Limb (tissue), 2 donors: Measurements from ENCODE around the gene LBH.

Experiments used
- DNase-seq, 2 donors: peaks; one replicate each; pipeline ENCODE4 v3.0.0-alpha.2; 2016; ENCODE audit errors: extremely low spot score in 2 of 2

Gene LBH

GRCh38 chr2:30273574-30273929, 42.2 kb downstream of the LBH start:
- DNase-seq, result no peak

- DNase-seq, result no peak
Observed at GRCh38 chr2:30275256-30275655, 43.9 kb downstream of the LBH start.

- DNase-seq, result no peak
Observed at GRCh38 chr2:30276455-30276911, 45.1 kb downstream of the LBH start.

- DNase-seq, result no peak
Observed at GRCh38 chr2:30277582-30277981, 46.2 kb downstream of the LBH start.

- DNase-seq, result no peak
Observed at GRCh38 chr2:30278419-30278818, 47.1 kb downstream of the LBH start.

GRCh38 chr2:30280596-30281434, 49.5 kb downstream of the LBH start:
- DNase-seq, result no peak

- DNase-seq, result no peak
Observed at GRCh38 chr2:30282081-30282480, 50.7 kb downstream of the LBH start.

GRCh38 chr2:30282721-30283120, 51.4 kb downstream of the LBH start:
- DNase-seq, result no peak

- no peak for DNase-seq
Observed at GRCh38 chr2:30283931-30284565, 52.7 kb downstream of the LBH start.

GRCh38 chr2:30285758-30286157, 54.4 kb downstream of the LBH start:
- DNase-seq, result no peak

- DNase-seq, result no peak
Observed at GRCh38 chr2:30287190-30287840, 56.0 kb downstream of the LBH start.

- DNase-seq, result no peak
Observed at GRCh38 chr2:30287857-30288513, 56.7 kb downstream of the LBH start.

- DNase-seq, result no peak
Observed at GRCh38 chr2:30288561-30288960, 57.2 kb downstream of the LBH start.

- no peak for DNase-seq
Observed at GRCh38 chr2:30293303-30293921, 62.1 kb downstream of the LBH start.

GRCh38 chr2:30294133-30294532, 62.8 kb downstream of the LBH start:
- no peak for DNase-seq

- DNase-seq, result no peak
Observed at GRCh38 chr2:30296496-30296895, 65.2 kb downstream of the LBH start.

- no peak for DNase-seq
Observed at GRCh38 chr2:30298302-30298701, 67.0 kb downstream of the LBH start.

GRCh38 chr2:30300122-30300455, 68.8 kb downstream of the LBH start:
- no peak for DNase-seq

- DNase-seq, result no peak
Observed at GRCh38 chr2:30300456-30301221, 69.3 kb downstream of the LBH start.

GRCh38 chr2:30301551-30301950, 70.2 kb downstream of the LBH start:
- no peak for DNase-seq

- no peak for DNase-seq
Observed at GRCh38 chr2:30302566-30302965, 71.2 kb downstream of the LBH start.
